NCI-H748 treated with DMSO at 0.1 percent for 48 hours (cell line): ENCODE results near the gene SDC4.
A peak's percentile ranks its signal among the peaks of the same experiment; 100 is the strongest.

Experiments
- DNase-seq: peaks from one replicate; lab custom pipeline; 2025; lab: John Stamatoyannopoulos, UW

The SDC4 gene, protein sequence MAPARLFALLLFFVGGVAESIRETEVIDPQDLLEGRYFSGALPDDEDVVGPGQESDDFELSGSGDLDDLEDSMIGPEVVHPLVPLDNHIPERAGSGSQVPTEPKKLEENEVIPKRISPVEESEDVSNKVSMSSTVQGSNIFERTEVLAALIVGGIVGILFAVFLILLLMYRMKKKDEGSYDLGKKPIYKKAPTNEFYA

DNA sequence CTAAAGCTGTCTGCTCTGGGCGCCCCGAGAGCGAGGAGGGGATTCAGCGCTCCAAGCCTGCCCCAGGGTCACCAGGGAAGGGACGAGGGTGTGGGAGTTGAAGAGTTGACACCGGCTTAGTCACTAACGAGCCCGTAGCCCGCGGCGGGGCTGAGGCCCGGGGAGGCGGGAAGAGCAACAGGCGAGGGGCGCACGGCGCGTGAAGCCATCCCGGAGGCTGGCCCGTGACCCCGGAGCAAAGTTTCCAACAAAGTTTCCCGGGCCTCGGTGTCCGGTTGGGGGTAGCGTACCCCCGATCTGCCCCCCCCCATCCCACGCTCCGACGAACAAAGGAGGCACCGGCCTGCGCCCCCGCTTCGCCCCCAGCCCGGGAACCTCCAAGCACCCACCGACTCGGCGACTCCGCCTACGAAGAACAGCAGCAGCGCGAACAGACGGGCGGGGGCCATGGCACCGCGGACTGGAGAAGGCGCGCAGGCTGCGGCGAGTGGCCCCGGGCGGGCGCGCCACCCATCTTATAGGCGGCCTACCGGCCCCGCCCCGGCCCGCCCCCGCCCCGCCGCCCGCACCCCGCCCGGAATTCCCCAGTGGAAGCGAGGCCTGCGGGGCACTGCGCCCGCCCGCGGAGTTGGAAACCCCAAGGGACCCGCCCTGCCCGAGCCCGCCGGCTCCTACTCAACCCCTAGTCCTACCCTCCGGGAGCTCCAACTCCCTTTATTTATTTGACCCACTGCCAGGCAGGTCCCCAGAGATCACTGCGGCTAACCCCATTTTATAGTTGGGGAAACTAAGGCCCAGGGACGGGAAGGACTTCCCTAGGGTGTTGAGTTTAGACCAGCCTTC lies at the start of gene SDC4:
Gene SDC4, minus strand, starts transcription at position 489 of the 843 bp plus-strand sequence. Its CDS starts 40 bp downstream, at position 449.
- peak; percentile 3 for DNase-seq

DNA sequence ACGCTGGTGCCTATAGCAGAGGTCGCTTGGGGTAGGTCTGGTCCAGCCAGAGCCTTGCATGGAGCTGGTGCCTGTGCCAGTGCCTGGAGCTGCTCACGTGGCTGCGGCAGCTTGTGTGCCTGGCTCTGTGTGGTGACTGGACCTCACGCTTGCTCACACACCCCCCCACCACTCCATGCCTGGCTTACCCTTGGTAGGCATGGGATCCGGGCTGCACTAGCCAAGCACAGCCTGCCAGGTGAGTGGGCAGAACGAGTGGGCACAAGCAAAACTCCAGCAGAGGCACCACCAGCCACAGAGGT lies 46.8 kb upstream of the SDC4 start:
- no peak for DNase-seq

DNA sequence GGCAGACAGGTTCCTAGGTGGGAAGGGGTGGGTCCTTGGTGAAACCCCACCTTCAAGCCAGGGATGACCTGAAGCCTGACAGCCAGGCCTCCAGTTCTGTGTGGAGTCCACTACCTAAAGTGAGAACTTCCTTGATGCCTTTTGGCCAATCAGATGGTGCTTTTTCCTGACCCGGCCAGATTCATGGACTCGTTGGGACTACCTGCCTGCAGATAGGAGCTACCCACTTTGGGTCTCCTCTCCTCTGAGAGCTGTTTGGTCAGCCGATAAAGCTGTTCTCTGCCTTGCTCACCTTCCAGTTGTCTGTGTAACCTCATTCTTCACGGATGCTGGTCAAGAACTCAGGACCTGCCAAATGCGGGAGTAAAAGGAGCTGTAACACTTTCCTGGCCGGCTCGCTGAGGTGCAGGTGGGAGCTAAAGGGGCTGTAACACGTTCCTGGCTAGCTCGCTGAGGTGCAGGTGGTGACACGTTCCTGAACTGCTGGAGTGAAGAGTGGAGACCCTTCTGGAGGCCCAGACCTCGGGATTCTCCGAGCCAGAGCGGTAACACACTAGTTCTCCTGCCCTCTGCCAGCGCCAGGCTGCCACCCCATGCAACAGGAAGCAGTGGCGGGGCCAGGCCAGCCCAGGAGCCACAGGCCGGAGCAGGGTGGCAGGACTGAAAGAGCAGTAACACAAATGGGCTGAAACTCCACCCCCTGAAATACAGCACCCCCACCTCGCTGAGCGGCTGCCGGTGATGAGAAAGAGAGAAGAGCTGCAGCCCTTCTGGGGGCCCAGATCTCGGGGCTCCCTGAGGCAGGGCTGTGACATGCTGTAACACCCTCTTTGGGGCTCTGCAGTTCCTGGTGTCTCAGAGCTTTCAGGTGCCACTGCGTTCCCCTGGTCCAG lies 46.2 kb upstream of the SDC4 start:
- no peak for DNase-seq

DNA sequence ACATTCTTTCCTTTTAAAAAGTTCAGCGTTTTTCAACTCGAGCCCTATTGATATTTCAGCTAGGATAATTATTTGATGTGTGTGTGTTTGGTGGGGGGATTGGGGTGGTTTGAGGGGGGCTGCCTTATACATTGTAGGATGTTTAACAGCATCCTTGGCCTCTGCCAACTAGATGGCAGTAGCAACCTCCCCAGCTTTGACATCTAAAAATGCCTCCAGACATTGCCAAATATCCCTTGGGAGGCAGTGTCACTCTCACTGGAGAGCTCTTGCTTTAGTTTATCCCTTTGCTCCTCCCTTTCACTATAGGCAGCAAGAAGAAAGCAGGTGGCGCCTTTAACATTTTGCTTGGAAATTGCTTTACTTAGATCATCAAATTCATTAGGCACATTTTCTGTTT lies 44.5 kb upstream of the SDC4 start:
- DNase-seq: no peak

DNA sequence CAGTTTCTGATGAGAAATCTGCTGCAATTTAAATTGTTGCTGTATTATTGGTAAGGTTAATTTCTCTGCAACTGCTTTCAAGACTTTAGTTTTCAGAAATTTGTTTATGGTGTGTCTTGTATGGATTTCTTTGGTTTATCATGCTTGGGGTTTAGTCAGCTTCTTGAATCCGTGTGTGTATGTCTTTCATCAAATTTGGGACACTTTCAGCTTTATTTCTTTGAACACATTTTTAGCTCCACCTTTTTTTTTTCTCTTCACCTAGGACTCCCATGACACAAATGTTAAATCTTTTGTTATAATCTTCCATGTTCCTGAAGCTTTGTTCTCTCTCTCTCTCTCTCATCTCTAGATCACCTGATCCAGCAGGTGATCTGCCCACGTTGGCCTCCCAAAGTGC lies 43.3 kb upstream of the SDC4 start:
- no peak for DNase-seq

DNA sequence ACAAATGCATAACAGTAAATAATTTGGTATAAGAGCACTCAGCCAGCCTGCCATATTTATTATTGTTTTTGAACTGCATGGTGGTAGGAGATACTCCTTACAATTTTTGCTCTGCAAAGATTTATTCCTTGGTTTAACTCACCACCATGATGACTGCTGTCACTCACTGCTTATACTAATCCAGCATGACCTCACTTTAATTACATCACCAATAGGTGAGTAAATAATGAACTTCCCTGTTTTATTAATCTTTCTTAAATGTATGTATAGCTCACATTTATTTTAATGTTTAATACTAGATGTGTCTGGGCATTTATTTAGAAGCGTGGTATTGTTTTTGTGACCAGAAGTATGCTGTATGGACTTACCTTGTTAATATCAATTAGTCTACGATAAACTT lies 42.7 kb upstream of the SDC4 start:
- no peak for DNase-seq

DNA sequence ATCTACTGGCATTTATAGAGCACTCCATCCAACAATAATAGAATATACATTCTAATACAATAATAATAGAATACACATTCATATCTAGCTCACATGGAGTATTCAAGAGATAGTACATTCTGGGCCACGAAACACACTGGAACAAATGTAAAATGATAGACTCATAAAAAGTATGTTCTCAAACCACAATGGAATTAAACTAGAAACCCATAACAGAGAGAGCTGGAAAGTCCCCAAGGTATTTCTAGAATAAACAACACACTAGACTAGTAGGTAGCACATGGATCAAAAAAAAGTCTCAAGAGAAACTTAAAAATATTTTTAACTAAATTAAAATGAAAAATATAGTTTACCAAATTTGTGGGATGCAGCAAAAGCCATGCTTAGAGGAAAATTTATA lies 39.0 kb upstream of the SDC4 start:
- no peak for DNase-seq

DNA sequence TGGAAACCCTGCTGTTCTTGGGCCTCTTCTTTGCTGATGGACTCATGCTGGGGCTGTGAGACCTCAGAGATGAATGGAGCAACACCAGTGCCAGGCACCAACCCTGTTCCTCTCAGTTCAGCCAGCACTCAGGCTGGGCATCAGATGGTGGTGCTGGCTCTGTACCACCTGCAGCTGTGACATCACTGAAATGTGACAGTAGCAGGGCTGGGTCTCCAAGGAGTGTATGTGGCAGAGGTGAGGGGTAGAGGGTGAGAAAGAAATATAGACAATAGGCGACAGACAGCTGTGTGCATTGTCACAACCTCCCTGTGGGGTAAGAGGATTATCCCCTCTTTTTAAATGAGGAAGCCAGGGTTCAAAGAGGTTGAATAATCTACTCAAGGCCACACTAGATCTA lies 30.0 kb upstream of the SDC4 start, which contains the start of gene TP53TG5:
Gene TP53TG5, minus strand, starts transcription at position 135 of the 400 bp plus-strand sequence. Its CDS starts 89 bp downstream, at position 46.
- no peak for DNase-seq

DNA sequence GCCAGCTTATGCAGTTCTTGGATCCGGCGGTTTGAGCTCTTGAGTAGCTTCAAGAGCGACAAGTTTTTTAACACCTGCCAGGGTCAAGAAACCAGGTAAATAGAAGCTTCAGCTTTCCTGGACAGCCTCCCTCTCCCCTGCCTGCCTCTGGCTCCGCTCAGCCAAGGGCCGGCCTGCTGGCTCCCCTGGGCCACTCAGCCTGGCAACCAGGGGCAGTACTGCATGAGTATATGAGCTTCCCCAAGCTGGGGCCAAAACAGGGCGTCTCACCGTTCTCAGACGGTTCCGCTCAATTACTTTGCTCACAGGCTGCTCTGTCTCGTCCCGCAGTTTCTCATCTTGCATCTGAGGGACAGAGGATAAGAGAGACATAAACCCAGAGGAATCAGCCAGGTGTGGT lies 29.0 kb upstream of the SDC4 start:
- no peak for DNase-seq

DNA sequence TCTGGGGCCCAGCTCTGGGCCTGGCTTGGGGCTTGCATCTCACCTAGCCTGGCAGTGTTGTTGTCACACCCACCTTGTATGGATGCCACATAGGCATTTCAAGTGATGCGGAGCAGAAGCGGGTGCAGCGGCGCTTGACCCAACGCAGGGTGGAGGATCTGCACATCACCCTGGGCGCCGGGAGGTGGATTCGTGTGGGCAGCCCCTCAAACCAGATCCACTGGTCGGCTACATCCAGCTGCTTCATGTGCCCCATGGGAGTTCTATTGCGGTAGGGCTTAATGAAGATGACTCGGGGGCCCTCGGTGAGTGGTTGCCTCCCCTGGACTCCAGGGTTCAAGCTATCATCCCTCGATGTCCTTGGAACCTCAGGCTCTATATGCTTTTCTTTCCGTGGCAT lies 26.7 kb upstream of the SDC4 start:
- DNase-seq: no peak

DNA sequence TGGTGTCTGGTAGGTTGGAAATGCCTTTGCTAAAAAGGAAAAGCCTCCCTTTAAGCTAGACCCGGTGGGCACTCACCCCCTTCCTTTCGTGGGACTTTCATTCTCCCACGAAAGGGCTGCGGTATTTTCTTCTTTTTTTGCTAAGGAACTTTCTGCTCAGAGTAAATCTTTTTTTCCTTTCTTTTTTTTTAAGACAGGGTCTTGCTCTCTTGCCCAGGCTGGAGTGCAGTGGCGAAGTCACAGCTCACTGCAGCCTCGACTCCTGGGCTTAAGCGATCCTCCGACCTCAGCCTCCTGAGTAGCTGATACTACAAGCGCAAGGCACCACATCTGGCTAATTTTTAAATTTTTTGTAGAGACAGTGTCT lies 25.9 kb upstream of the SDC4 start:
- no peak for DNase-seq

DNA sequence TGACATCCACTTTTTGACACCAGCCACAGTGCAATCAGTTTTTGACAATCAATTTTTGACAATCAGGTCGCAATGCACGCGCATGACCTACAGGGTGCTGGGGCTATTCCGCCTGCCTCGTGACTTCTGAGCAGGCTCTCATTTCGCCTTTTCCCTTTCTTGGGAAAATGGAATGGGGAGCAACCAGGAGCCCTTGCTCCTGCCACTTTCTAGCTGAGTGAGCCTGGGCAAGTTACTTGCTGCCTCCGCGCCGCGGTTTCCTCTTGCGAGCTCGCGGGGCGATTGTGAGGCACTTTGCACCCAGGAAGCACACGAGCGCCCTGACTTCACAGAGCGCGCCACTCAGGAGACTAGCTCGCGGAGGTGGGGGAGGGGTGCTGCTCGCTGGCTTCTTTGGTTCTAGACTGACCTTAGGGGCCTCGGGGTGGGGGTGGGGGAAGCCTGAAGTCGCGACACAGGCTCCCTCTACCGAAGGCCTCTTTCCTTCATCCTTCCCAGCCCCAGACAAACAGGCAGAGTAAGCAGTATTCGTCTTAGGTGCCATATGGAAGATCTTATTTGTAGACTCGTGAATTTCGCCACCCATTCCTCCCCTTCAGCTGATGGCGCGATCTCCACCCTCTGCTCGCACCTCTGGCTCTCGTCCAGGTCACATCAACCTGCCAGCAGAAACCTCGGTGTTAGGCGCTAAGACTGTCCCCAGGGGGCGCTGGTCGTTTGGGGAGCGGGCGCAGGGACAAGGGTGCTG lies 25.3 kb upstream of the SDC4 start:
- DNase-seq: peak; percentile 57

DNA sequence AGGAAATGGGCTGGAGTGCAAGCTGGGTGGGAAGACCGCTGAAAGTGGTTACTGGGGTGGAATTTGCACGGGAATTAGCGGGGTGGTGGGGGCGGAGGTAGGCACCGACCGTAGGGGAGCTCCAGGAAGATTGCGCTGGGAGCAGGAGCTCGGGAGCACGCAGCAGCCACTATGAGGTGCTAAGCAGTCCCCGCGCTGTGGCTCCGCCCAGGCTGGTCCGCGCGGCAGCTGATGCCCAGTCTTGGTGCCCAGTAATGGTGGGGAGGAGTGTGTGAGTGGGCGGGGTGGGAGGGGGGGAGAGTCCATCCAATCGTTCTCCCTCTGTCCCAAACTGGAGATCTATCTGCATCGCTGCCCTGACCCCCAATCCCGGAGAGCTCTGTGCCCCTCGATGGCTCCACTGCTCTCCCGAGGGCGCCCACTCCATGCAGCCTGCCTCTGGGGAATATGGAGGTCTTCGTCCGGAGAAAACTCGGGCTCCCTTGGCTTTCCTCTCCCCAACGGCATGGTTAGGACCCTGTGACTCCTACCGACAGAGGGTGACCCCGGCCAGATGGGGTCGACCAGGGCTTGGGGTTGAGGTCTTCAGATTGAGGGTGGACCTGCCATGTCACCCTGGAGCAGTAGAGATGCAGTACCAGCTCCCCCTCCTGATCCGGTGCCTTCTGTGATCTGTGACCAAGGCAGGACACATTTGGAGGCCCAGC lies 24.6 kb upstream of the SDC4 start:
- DNase-seq: no peak

DNA sequence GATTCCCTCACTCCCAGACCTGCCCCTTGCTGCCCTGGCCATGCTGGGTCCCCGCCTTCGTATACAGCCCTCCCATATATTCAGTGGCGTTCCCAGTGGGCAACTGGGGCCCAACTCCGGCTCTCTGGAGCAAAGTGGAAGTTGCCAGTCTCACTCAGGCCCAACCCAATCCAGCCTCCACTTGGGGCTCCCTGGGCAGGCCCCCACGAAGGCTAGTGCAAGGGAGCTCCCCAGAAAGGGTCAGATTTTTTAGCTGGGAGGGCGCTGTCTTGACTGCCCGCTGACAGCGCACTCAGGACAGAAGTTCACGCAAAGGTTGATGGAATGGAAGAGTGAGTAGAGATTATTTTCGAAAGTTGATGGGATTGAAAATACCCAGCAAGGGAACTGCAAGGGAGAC lies 24.0 kb upstream of the SDC4 start:
- DNase-seq: no peak

DNA sequence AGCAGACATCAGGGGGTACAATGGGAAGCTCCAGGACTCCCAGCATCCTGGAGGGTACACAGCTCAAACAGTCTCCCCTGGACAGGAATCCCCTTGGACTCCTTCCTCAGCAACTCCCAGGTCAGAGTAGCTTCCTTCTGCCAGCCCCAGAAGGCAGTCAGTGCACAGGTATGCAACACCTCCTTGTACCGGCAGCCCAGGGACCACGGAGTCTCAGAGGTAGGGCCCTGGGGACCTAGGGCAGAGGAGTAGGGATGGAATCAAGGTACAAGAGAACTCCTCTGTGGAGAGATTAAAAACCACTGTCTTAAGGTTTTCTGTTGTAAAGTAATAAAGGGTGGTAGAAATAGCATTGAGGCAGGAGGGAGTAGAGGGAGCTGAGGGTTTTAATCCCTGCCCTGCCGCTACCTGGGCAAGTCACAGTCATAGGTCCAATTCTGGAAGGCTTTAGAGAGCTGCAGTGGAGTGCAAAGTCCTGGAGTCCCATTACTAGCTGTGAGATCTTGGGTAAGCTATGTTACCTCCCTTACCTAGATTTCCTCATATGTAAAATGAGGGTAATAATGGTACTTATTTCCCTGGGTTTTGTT lies 22.4 kb upstream of the SDC4 start:
- DNase-seq: no peak

DNA sequence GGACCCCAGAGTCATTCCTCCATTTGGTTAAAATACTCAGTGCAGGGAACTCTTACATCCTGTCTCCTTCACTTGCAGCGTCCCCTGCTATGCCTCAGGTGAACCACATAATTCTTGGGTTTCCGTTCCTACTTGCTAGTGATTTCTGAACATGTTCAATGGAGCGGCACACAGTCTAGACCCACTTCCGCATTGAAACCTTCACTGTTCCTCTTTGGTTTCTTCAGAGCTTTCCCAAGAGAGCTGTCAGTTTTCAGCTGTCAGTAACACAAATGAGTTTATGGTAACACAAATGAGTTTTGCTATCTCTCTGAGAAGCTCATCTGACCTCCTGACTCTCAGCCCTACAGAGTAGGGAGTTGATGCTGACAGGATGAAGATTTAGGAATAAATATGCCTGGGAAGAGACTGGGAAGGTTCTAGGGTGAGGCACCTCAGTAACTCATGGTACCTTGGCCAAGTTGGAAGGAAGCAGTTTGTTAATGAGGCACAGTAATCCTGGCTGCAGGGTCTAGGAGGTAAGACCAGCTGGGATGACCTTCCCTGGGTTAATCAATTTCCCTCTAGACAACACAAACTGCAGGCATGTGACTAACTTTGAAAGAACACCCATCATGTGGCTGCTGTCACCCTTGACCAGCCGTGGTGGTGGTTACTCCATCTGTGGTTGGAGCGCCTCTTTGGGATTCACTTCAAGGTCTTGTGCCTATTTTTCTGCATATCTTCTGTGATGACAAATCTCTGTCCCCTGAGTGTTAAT lies 20.2 kb upstream of the SDC4 start:
- no peak for DNase-seq

DNA sequence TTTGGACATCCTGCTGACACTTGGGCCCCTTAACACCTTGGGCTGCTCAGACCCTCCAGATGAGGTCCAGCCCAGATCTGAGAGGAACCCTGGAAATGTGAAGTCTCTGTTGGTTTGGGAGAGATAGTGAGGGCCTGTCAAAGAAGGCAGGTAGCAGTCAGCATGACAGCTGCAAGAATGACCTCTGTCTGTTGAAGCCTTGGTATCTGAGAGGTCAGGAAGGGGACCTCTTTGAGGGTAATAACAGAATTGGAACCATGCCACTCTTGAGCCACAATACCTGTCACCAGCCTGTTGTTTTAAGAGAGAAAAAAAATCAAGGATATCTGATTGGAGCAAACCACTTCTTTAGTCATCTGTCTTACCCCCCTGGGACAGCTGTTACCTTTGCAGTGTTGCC lies 18.9 kb upstream of the SDC4 start:
- DNase-seq: no peak

DNA sequence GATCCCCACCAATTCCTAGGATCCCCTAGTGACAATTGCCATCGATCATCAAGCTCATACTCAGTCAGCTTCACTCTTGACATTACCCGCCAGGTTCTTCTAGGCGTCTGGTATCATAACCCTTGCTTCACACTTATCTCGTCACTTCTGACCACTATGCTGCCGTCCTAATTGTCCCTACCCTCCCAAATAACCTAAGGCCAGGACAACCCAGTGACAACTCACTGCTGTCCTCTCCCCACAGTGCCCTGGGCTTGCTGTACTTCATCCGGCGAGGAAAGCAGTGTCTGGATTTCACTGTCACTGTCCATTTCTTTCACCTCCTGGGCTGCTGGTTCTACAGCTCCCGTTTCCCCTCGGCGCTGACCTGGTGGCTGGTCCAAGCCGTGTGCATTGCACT lies 18.4 kb upstream of the SDC4 start:
- no peak for DNase-seq

DNA sequence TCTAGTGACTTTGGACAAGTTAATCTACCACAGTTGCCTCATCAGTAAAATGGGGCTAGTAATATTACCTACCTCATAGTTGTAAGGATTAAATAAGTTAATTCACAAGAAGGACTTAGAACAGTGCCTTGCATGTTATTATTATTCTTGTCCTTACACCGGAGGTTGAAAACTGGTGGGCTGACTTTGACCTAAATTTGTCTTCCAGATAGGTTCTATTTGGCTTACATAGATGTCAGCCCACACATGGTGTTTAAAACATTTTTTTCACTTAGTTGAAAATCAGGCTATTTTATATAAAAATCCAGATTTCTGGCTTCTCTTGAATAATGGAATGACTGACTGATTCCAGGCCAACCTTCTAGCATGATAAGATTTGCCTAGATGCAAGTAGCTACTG lies 18.0 kb upstream of the SDC4 start:
- no peak for DNase-seq

DNA sequence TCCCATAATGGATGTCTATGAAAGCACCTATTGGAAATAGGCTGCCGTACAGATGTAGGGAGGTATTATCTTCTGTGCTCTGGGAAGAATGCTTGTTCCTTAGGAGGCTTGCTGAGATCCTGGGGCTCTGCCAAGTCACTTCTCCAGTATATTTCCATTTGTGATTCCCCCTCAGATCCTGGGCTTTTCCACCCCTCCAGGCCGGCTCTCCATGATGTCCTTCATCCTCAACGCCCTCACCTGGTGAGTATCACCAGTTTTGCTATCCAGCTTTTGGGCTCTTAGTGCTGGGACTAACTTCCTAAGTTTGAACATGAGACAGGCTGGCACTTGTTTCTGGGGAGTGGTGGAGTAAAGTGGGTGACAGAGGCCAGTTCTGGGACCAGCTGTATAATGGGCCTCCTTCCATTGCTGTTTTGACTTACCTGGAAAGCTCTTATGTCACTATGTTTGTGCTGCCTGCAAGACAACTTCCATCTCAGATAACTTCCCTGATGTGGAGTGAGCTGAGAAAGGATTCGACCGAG lies 17.3 kb upstream of the SDC4 start:
- DNase-seq: no peak
